ENCODE data around the gene SDC3.

- TF ChIP-seq MAX (IDR thresholded peaks at IDR 0.05) (no peak), SP2 (IDR thresholded peaks at IDR 0.05; ENCODE audit: low read length) (no peak), CTCF (IDR thresholded peaks at IDR 0.05; ENCODE audit: control extremely low read depth in 1 of 3, insufficient read depth in 1 of 3, low read depth in 1 of 3, low read length in 3 of 3) (no peak), POLR2AphosphoS5 (IDR thresholded peaks at IDR 0.05; ENCODE audit: low read depth, low read length) (no peak), MAFK (IDR thresholded peaks at IDR 0.05; ENCODE audit: low read depth, low read length) (no peak), CHD1 (IDR thresholded peaks at IDR 0.05; ENCODE audit: low read depth, low read length) (no peak), EP300 (IDR thresholded peaks at IDR 0.05; ENCODE audit: borderline replicate concordance in 1 of 2, low read depth in 2 of 2, low read length in 2 of 2) (no peak)
Observed at GRCh38 chr1:30856260-30856790, 52.2 kb downstream of the SDC3 start.
